Smooth muscle cell (in vitro differentiated cells): ENCODE measurements around the gene PARP14. TPM values are rescaled to one million over a fixed set of nuclear protein-coding genes. Genes with fewer than 3 reads are reported as not detected.
"Not testable (repeated sequence)": the region's sequence is repeated elsewhere in the genome, so short reads cannot be mapped to it uniquely, and the experiment has no call there.

Source experiments
- DNase-seq: peaks from one replicate; lab custom pipeline; 2025; ENCODE audit not compliant: unreplicated experiment; lab: John Stamatoyannopoulos, UW
- H2AFZ ChIP-seq: fragments of 200-600 bp; sonication (generic); 2 replicates; pipeline ENCODE4 v1.6.0; 2016; ENCODE audit warnings: antibody characterized with exemption, low read depth, mild to moderate bottlenecking
- H3F3A ChIP-seq: fragments of 200-600 bp; sonication (generic); 2 replicates; pipeline ENCODE4 v1.6.0; 2017; ENCODE audit warnings: antibody characterized with exemption, low read depth
- H3K27ac ChIP-seq: fragments of 200-600 bp; sonication (generic); 2 replicates; pipeline ENCODE4 v1.5.1; 2016; ENCODE audit warnings: low read depth, mild to moderate bottlenecking
- H3K27me3 ChIP-seq: fragments of 200-600 bp; sonication (generic); 2 replicates; pipeline ENCODE4 v1.6.1; 2016; ENCODE audit warnings: low read depth, mild to moderate bottlenecking
- H3K36me3 ChIP-seq: fragments of 200-600 bp; sonication (generic); 2 replicates; pipeline ENCODE4 v1.5.1; 2016; ENCODE audit warnings: low read depth
- H3K4me1 ChIP-seq: fragments of 200-600 bp; sonication (generic); 2 replicates; pipeline ENCODE4 v1.5.1; 2016; ENCODE audit warnings: low read depth
- H3K4me2 ChIP-seq: fragments of 200-600 bp; sonication (generic); 2 replicates; pipeline ENCODE4 v1.6.0; 2016; ENCODE audit warnings: mild to moderate bottlenecking
- H3K4me3 ChIP-seq: fragments of 200-600 bp; sonication (generic); 2 replicates; pipeline ENCODE4 v1.5.1; 2016; ENCODE audit warnings: mild to moderate bottlenecking
- H3K79me2 ChIP-seq: fragments of 200-600 bp; sonication (generic); 2 replicates; pipeline ENCODE4 v1.6.0; 2016; ENCODE audit warnings: low read depth, mild to moderate bottlenecking
- H3K9ac ChIP-seq: fragments of 200-600 bp; sonication (generic); 2 replicates; pipeline ENCODE4 v1.6.0; 2016; ENCODE audit warnings: low read depth
- H3K9me3 ChIP-seq: fragments of 200-600 bp; sonication (generic); replicated peaks from 2 replicates; pipeline ENCODE4 v1.5.1; 2016; ENCODE audit warnings: low read depth
- H4K20me1 ChIP-seq: fragments of 200-600 bp; sonication (generic); 2 replicates; pipeline ENCODE4 v1.6.0; 2016; ENCODE audit warnings: low read depth
- CTCF ChIP-seq: fragments of 200-600 bp; sonication (generic); IDR thresholded peaks from 2 replicates; pipeline ENCODE4 v1.5.1; 2017; ENCODE audit warnings: borderline replicate concordance, mild to moderate bottlenecking, antibody characterized with exemption; ENCODE audit not compliant: insufficient read depth, poor library complexity, severe bottlenecking
- WGBS: methylation state at CpG from one replicate; pipeline ENCODE4 v1.1.7; 2016; ENCODE audit warnings: low lambda C conversion rate; 5-methylcytosine and 5-hydroxymethylcytosine counted together
- polyA plus RNA-seq: library from polyadenylated mRNA; unstranded; fragments of >200 nt; fragmentation: Nextera tagmentation; extraction: Ambion mirVana; gene quantifications from 2 replicates; pipeline ENCODE4 v1.2.1, GENCODE V29; 2016
- total RNA-seq: library from RNA; depleted of rRNA; stranded (reverse); fragments of >200 nt; gene quantifications from 2 replicates; pipeline ENCODE4 v1.2.3, GENCODE V29; 2014

PARP14 gene
- total and polyA plus RNA-seq, 2 experiments from 2014 or later: 2.8 to 14.5 TPM

- no peak overlapping the region for H3K4me2 ChIP-seq
- H2AFZ ChIP-seq: no peak overlapping the region
- no peaks in the 10 kb centered on the region for H4K20me1 ChIP-seq
- H3K79me2 ChIP-seq: no peaks in the 10 kb centered on the region
- H3K9me3 ChIP-seq: no peaks in the 10 kb centered on the region
- H3K27ac ChIP-seq: no peak overlapping the region
- H3K9ac ChIP-seq: no peak overlapping the region
- TF ChIP-seq CTCF: no peak
- no peak overlapping the region for H3K4me3 ChIP-seq
- no peaks in the 10 kb centered on the region for H3F3A ChIP-seq
- H3K4me1 ChIP-seq: no peaks in the 10 kb centered on the region
- DNase-seq: no peak
- H3K36me3 ChIP-seq: no peaks in the 10 kb centered on the region
- H3K27me3 ChIP-seq: no peaks in the 10 kb centered on the region
Observed at GRCh38 chr3:122640437-122640999, 40.1 kb upstream of the PARP14 start.

GRCh38 chr3:122642935-122643334 is 37.7 kb upstream of the PARP14 start:
- no peak overlapping the region for H3K4me3 ChIP-seq
- no peaks in the 10 kb centered on the region for H3K36me3 ChIP-seq
- no peak for TF ChIP-seq CTCF
- no peak overlapping the region for H3K4me2 ChIP-seq
- WGBS: 83% methylated on average over 2 of the region's 2 CpGs
- H3K27ac ChIP-seq: no peak overlapping the region
- no peak overlapping the region for H2AFZ ChIP-seq
- no peaks in the 10 kb centered on the region for H3K9me3 ChIP-seq
- H4K20me1 ChIP-seq: no peaks in the 10 kb centered on the region
- no peaks in the 10 kb centered on the region for H3F3A ChIP-seq
- H3K9ac ChIP-seq: no peak overlapping the region
- no peaks in the 10 kb centered on the region for H3K27me3 ChIP-seq
- DNase-seq: no peak
- no peaks in the 10 kb centered on the region for H3K79me2 ChIP-seq
- H3K4me1 ChIP-seq: no peaks in the 10 kb centered on the region

- Histone ChIP-seq H3K27ac (no peak overlapping the region), H3K4me2 (no peak overlapping the region), H4K20me1 (no peaks in the 10 kb centered on the region), H2AFZ (no peak overlapping the region), H3K4me3 (no peak overlapping the region), H3K9me3 (no peaks in the 10 kb centered on the region), H3K27me3 (no peaks in the 10 kb centered on the region), H3K79me2 (no peaks in the 10 kb centered on the region), H3K4me1 (no peaks in the 10 kb centered on the region), H3K9ac (no peak overlapping the region), H3F3A (no peaks in the 10 kb centered on the region), H3K36me3 (no peaks in the 10 kb centered on the region)
- WGBS: 76% methylated on average over 5 of the region's 5 CpGs
- no peak for DNase-seq
- TF ChIP-seq CTCF: no peak
Observed at GRCh38 chr3:122646146-122646988, 34.3 kb upstream of the PARP14 start.

- not testable (repeated sequence) for H4K20me1 ChIP-seq, H3K4me1 ChIP-seq, H3K79me2 ChIP-seq, H3K9ac ChIP-seq, H3K9me3 ChIP-seq, H3K27me3 ChIP-seq, H3K4me2 ChIP-seq, H3K27ac ChIP-seq, H3F3A ChIP-seq, DNase-seq, H3K4me3 ChIP-seq, H3K36me3 ChIP-seq, H2AFZ ChIP-seq
- 80% methylated on average over 11 of the region's 11 CpGs for WGBS
Observed at GRCh38 chr3:122651233-122651907, 29.3 kb upstream of the PARP14 start.

- H3K4me1 ChIP-seq, H3K27ac ChIP-seq, H2AFZ ChIP-seq, DNase-seq, H3K79me2 ChIP-seq, H3K4me2 ChIP-seq, H3K4me3 ChIP-seq, H3K9ac ChIP-seq, H4K20me1 ChIP-seq, H3K9me3 ChIP-seq, H3K27me3 ChIP-seq, H3F3A ChIP-seq, H3K36me3 ChIP-seq: not testable (repeated sequence)
- 95% methylated on average over 6 of the region's 6 CpGs for WGBS
Observed at GRCh38 chr3:122651962-122652361, 28.7 kb upstream of the PARP14 start.

GRCh38 chr3:122658336-122658735 is 22.3 kb upstream of the PARP14 start:
- not testable (repeated sequence) for H3K4me3 ChIP-seq, H4K20me1 ChIP-seq, H3F3A ChIP-seq, H3K4me1 ChIP-seq, H2AFZ ChIP-seq, H3K27ac ChIP-seq, H3K79me2 ChIP-seq, H3K27me3 ChIP-seq, H3K9ac ChIP-seq, H3K36me3 ChIP-seq, DNase-seq, H3K4me2 ChIP-seq, H3K9me3 ChIP-seq
- 94% methylated on average over 4 of the region's 4 CpGs for WGBS
